NT2/D1 (cell line): ENCODE data around the gene TBC1D25.

Experiments
- DNase-seq: peaks from one replicate; pipeline ENCODE4 v3.0.0-alpha.2; 2011; ENCODE audit warnings: low read depth, low spot score
- H3K27me3 ChIP-seq: 2 replicates; pipeline ENCODE4 v1.6.0; 2011; ENCODE audit warnings: mild to moderate bottlenecking; ENCODE audit not compliant: insufficient read length, insufficient read depth
- H3K36me3 ChIP-seq: 2 replicates; pipeline ENCODE4 v1.6.1; 2011; ENCODE audit warnings: mild to moderate bottlenecking, low read length, mixed read lengths; ENCODE audit not compliant: insufficient read depth, insufficient read length
- H3K4me1 ChIP-seq: 2 replicates; pipeline ENCODE4 v1.5.1; 2011; ENCODE audit not compliant: insufficient read depth, insufficient read length
- H3K4me3 ChIP-seq: 2 replicates; pipeline ENCODE4 v1.5.1; 2011; ENCODE audit warnings: low read depth; ENCODE audit not compliant: insufficient read length
- H3K9ac ChIP-seq: 2 replicates; pipeline ENCODE4 v1.6.0; 2011; ENCODE audit warnings: low read depth; ENCODE audit not compliant: insufficient read length
- H3K9me3 ChIP-seq: 2 replicates; pipeline ENCODE4 v1.5.1; 2011; ENCODE audit warnings: mild to moderate bottlenecking, low read length; ENCODE audit not compliant: insufficient read depth
- SUZ12 ChIP-seq: IDR thresholded peaks from 2 replicates; pipeline ENCODE4 v1.6.1; 2011; ENCODE audit not compliant: insufficient read length, insufficient read depth; ENCODE audit errors: extremely low read depth
- YY1 ChIP-seq: IDR thresholded peaks from 2 replicates; pipeline ENCODE4 v1.6.1; 2011; ENCODE audit not compliant: insufficient read length, insufficient read depth
- ZNF274 ChIP-seq: IDR thresholded peaks from 2 replicates; pipeline ENCODE4 v1.6.1; 2011; ENCODE audit warnings: mild to moderate bottlenecking, low read depth, low read length

Gene TBC1D25

GRCh38 chrX:48539345-48540027 lies at the start of gene TBC1D25:
TBC1D25 (plus strand) TSS chrX:48539714; CDS start chrX:48539798, 84 bp downstream.
- no peaks in the 10 kb centered on the region for H3K9me3 ChIP-seq
- no peaks in the 10 kb centered on the region for H3K27me3 ChIP-seq
- peaks cover 12% of the 10 kb centered on the region for H3K36me3 ChIP-seq
- peaks cover 2% of the 10 kb centered on the region for H3K4me1 ChIP-seq
- H3K9ac ChIP-seq = peak within 1 kb of the TSS; percentile 67
- peak within 1 kb of the TSS; percentile 43 for H3K4me3 ChIP-seq
- no peak for TF ChIP-seq ZNF274
- no peak for TF ChIP-seq YY1
- TF ChIP-seq SUZ12 = no peak
- peak; percentile 98 for DNase-seq

GRCh38 chrX:48489892-48490291 lies 49.6 kb upstream of the TBC1D25 start:
- no peak for DNase-seq
- Histone ChIP-seq H3K27me3 (no peaks in the 10 kb centered on the region), H3K9ac (no peak overlapping the region), H3K9me3 (no peaks in the 10 kb centered on the region; the same call in 1 of the 2 replicates), H3K4me3 (no peak overlapping the region), H3K36me3 (peaks cover 25% of the 10 kb centered on the region), H3K4me1 (no peaks in the 10 kb centered on the region)
- TF ChIP-seq ZNF274 (no peak), YY1 (no peak), SUZ12 (no peak)

GRCh38 chrX:48490661-48491060 lies 48.9 kb upstream of the TBC1D25 start:
- Histone ChIP-seq H3K36me3 (peaks cover 19% of the 10 kb centered on the region), H3K4me3 (no peak overlapping the region), H3K9me3 (no peaks in the 10 kb centered on the region; the same call in 1 of the 2 replicates), H3K9ac (no peak overlapping the region), H3K4me1 (no peaks in the 10 kb centered on the region), H3K27me3 (no peaks in the 10 kb centered on the region)
- no peak for TF ChIP-seq SUZ12
- TF ChIP-seq YY1 = no peak
- TF ChIP-seq ZNF274 = no peak
- DNase-seq = no peak

- Histone ChIP-seq H3K36me3 (peaks cover 13% of the 10 kb centered on the region), H3K4me1 (no peaks in the 10 kb centered on the region)
- TF ChIP-seq ZNF274 = no peak
- TF ChIP-seq SUZ12 = no peak
- TF ChIP-seq YY1 = no peak
Measured at GRCh38 chrX:48491809-48492208, 47.7 kb upstream of the TBC1D25 start.

GRCh38 chrX:48492293-48492910 lies 47.1 kb upstream of the TBC1D25 start:
- no peaks in the 10 kb centered on the region for H3K27me3 ChIP-seq
- no peak overlapping the region for H3K4me3 ChIP-seq
- H3K9me3 ChIP-seq = no peaks in the 10 kb centered on the region; the same call in 1 of the 2 replicates
- H3K9ac ChIP-seq = no peak overlapping the region
- H3K36me3 ChIP-seq = peaks cover 7% of the 10 kb centered on the region
- no peak for DNase-seq
- no peak for TF ChIP-seq YY1
- no peak for TF ChIP-seq SUZ12
- no peaks in the 10 kb centered on the region for H3K4me1 ChIP-seq

More at GRCh38 chrX:48491809-48492208, 47.7 kb upstream of the TBC1D25 start:
- Histone ChIP-seq H3K4me3 (no peak overlapping the region), H3K27me3 (no peaks in the 10 kb centered on the region), H3K9ac (no peak overlapping the region), H3K9me3 (no peaks in the 10 kb centered on the region; the same call in 1 of the 2 replicates)
- DNase-seq = no peak

GRCh38 chrX:48493890-48494364 lies 45.6 kb upstream of the TBC1D25 start:
- Histone ChIP-seq H3K4me1 (no peaks in the 10 kb centered on the region), H3K4me3 (no peak overlapping the region), H3K9me3 (no peaks in the 10 kb centered on the region), H3K36me3 (no peaks in the 10 kb centered on the region), H3K9ac (no peak overlapping the region), H3K27me3 (no peaks in the 10 kb centered on the region)
- no peak for TF ChIP-seq ZNF274
- no peak for TF ChIP-seq YY1
- no peak for DNase-seq

GRCh38 chrX:48496660-48497059 lies 42.9 kb upstream of the TBC1D25 start:
- Histone ChIP-seq H3K4me1 (no peaks in the 10 kb centered on the region), H3K4me3 (no peak overlapping the region), H3K27me3 (no peaks in the 10 kb centered on the region), H3K36me3 (no peaks in the 10 kb centered on the region), H3K9me3 (no peaks in the 10 kb centered on the region), H3K9ac (no peak overlapping the region)
- no peak for DNase-seq
- TF ChIP-seq SUZ12 (no peak), ZNF274 (no peak), YY1 (no peak)
